HG03571 (cell line): ENCODE measurements around the gene AATK.

Source experiments
- ATAC-seq: cut with Tn5 transposase; IDR thresholded peaks from one replicate; pipeline ENCODE4 v1.9.1; 2021; ENCODE audit not compliant: unreplicated experiment

AATK gene

DNA sequence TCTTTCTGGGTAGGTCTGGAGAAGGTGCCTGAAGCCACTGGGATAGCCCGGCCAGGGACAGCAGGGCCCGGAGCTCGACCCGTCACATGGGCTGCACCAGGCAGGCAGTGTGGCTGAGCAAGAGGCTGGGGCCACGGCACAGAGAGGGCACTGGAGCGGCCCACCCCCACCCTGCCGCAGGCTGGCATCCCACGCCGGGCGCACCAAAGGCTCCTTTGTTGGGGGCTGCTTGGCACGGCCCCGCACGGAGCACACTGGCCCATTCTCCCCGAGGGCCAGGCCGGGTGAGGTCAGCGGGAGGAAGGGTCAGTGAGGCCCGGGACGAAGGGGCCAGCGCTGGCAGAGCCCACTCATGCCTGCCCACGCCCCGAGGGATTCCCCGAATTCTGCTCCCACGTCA, 37.2 kb downstream of the AATK start:
- no peak for ATAC-seq

GRCh38 chr17:81128338-81128737, 37.7 kb downstream of the AATK start:
- ATAC-seq, result no peak

DNA sequence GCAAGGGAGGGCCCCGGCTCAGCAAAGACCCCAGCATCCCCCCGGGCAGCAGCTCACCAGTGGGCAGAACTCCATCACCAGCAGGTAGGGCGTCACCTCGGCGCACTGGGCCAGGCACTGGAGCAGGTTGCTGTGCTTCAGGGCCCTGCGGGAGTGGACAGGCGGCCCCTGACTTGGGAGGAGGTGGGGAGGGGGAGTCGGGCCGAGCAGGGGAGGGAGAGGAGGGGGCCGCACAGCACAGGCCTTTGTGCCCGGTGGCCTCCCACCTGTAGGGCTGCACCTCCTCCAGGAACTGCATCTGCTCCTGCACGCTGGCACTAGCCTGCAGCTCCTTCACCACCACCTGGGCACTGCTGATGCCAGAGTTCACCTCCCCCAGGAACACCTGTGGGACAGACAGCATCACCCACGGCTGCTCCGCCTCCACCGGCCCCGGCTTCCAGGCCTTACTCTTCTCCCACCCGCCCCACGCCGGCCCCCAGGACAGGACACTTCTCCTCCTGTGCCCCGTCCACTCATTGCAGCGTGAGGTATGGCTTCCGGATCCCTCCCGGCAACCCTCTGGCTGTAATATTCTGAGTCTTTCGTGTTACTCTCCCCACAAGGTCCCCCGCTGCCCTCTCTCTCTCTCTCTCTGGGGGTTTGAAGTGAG, 38.4 kb downstream of the AATK start:
- no peak for ATAC-seq

GRCh38 chr17:81127133-81127455, 38.9 kb downstream of the AATK start:
- ATAC-seq, result no peak

GRCh38 chr17:81126281-81127132, 39.5 kb downstream of the AATK start:
- ATAC-seq, result no peak

DNA sequence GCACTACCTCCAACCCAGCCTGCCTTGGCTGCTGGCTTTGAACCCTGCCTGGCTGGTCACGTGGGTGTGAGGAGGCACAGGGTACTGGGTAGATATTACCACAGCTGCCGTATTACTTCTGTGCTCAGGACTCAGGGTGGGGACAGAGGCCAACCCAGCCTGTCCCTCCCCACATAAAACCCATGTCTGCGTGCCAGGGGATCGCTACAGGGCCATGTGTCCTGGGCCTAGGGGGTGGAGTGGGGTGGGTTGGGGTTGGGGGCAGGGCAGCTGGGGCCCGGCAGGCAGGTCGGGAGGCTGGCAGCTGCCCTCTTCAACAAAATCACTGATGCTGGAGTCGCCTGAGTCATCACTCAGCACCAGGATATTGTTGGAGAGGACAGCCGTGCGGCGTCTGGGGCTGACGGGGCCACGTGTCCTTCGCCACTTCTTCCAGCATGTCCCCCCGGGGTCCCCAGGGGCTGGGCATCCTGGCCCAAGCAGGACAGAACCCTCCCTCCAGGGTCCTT, 40.4 kb downstream of the AATK start:
- ATAC-seq, result no peak

DNA sequence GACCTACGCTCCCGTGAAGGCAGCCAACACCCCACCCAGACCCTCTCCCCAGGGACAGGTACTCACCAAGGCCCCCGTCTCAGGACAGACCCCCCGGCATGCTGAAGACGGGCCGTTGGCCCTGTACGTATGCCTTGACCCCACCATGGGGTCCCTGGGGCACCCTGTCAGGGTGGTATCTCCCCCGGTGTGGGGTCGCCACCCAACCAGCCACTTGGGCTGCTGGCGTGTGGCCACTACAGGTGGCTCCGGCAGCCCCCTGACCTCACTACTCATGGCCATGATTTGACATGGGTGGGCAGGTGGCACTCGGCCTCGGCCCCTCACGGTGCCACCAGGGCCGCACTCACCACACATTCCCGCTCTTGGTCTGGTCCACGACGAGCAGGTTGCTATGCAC, 41.6 kb downstream of the AATK start:
- no peak for ATAC-seq

DNA sequence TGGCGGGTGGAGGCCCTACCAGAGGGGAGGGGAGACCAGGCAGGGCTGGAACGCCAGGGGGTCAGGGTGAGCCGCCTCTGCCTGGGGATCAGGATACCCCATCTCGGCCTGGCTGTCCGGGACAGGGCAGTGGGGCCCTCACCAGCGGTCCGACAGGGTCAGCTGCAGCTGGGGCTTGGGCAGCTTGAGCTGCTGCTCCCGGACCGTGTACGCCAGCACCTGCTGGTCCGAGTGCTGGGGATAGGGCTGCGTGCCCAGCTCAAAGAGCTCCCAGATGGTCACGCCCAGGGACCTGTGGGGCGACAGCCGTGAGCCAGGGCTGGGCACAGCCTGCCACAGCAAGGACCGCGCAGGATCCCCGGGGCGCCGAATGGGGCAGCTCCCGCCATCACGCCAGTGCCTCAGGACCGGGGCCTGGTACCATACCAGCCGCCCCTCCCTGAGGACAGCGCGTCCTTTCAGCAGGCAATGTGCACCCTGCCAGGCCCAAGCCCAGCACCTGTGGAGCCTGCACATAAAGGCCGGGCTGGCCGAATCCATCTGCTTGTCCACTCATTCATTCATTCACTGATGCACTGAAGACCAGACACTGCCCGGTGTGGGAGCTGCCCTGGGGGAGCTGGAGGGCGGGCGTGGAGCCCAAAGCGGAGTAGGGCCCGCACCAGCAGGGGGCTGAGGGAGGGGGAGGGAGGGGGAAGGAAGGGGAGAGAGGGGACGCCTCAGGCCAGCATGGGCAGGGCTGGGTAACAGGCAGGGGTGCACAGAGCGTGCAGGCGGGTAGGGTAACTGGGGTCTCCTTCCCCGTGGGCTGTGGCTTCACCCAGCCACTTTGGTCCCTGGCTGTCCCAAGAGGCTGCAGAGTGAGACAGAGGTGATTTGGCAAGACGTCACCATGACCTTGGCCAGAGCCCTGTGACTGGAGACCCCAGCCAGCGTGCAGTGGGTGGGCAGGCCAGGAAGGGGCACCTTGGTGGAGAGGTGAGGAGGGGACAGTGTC, 42.7 kb downstream of the AATK start:
- ATAC-seq, result no peak

DNA sequence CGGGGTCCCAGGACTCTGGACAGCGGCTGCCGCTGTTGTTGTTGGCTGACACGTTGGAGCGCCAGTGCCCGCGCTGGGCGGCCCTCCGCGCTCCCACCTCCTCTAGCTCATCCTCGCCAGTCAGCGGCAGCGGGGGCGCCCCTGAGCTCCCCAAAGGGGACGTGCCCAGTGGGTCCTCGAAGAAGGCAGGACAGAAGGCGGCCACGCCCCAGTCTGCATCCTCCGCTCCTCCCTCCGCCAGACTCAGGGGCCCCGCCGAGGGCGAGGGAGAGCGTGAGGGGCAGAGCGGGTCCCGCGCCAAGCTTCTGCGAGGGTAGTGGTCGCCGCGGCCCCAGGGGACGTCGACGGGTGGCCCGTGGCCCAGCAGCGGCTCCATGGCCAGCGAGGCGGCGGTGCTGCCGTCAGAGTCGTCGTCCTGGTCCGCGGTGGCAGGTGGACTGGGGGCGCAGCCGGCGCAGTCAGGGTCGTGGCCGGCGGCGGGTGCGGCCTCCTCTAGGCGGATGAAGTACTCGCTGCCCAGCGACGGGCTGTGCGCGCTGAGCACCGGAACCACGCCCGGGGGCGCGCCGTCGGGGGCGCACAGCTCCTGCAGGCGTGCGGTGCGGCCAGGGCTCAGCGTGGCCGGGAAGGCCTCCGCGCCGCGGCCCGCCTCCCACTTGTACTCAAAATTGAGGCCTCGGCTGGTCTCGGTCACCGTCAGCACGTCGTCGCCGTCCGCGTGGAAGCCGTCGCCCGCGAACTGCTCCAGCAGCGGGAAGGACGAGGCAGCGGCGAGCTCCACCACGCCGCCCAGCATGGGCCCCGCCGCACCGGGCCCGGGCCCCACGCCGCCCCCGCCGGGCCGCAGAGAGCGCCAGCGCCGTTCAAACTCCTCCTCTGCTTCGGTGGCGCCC, 43.9 kb downstream of the AATK start:
- no peak for ATAC-seq

DNA sequence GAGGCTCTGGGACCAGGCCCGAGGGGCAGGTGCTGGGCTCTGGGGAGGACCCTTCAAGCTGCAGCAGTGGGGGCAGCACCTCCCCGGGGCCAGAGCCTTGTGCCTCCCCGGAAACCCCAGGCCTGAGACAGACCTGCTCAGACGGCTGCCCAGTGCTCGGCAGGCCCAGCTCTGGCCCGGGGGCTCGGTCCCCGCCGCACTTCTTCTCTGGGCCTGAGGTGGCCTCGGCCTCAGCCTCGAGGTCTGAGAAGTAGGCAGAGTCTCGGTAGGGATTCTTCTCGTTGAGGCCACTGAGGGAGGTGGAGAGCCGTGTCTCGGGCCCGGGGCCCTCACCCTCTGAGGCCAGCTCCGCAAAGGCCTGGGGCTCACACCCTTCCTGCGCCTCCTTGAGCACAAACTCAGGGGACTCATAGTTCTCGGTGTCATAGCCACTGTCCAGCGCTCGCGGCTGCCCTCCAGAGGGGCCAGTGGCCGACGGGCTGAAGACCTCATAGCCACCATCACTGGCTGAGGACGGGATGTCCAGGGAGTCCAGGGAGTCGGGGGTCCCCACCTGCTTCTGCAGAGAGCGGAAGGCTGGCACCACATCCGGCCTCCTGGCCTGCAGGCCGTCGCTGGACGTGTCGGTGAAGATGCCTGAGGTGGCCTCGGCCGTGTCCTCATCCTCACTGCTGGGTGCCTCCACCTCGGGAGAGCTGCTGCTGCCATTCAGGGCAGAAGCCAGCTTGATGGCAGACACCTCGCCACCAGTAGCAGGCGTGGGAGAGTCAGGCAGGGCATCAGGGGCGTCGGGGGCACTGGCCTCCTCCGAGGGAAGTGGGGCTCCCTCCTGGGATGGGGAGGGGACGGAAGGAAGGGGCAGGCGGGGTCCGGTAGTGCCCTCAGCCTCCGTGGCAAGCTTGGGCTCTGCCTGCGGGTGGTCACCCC, 45.1 kb downstream of the AATK start:
- ATAC-seq, result no peak

DNA sequence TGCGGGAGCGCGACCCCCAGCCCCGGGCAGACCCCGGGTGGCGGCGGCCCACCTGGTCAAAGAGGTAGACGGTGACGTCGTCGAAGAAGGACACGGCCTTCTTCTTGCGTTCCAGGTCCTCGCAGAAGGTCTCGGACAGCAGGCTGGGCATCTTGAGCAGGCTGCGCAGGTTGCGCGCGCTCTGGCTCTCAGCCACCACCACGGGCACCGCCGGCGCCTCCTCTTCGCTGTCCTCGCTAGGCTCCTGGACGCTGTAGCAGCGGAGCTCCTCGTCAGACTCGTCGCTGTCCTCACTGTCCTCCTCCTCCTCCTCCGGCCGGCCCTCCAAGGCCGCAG, 45.9 kb downstream of the AATK start:
- ATAC-seq, result no peak

- ATAC-seq, result no peak
Observed at GRCh38 chr17:81119223-81120148, 46.5 kb downstream of the AATK start.

DNA sequence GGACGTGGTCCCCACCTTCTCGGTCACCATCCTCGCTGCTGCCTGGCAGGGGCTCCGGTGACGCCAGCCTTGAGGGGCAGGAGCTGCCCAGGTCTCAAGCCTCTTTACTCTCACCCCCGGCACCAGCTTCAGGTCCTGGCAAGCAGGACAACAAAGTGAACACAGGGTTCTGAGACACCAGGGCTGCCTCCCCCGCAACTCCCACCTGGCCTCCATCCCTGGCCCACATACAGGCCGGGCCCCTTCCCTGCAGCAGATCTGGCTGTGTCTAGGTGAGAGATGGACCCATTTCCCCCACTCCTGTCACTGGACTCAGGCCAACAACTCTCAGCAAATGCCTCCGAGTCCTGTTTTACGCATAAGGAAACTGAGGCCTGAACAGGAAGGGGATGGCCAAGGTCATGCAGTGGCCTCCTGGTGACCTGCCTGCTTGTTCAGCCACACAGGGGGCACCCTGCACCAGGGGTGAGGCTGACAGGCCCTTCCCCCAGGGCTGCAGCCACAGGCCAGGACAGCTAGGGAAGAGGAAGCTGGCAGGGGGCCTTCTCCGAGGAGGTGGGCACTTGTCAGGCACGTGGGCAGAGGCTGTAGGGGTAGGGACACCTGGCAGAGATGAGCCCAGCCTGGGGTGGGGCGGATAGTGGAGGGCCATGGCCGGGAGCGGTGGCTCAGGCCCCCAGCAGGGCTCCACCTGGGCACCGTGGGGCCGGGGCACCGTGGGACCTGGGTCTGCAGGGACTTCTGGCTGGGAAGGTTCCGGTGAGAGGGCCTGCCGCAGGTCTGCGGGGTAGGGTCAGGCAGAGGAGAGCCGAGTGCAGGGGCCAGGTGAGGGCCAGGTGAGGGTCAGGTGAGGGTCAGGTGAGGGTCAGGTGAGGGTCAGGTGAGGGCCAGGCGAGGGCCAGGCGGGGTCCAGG, 47.5 kb downstream of the AATK start:
- no peak for ATAC-seq

DNA sequence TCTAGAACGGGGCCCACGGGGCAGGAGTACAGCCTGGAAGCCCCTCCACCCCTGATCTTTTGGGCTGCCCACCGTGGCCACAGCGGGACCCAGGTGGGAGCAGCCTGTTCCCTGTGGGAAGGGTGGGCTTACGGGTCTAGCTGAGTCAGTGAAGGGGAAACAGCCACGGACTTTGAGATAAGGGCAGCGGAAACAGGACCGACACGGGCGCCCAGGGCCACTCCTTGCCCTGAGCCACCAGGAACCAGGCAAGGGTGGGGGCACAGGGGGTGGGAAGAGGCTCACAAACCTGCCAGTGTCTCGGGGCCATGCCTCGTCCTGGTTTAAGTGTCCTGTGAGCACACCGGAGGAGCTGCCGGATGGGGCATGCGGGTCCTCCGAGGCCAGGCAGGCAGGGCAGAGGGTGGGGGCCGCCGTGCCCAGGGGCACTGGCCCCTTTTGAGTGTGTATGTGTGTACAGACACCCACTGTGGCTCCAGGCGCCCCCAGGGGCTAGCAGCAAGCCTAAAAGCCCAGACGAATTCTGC, 48.3 kb downstream of the AATK start:
- no peak for ATAC-seq

GRCh38 chr17:81116704-81117103, 49.3 kb downstream of the AATK start:
- ATAC-seq, result no peak

GRCh38 chr17:81115749-81116464, 50.1 kb downstream of the AATK start:
- ATAC-seq, result no peak
